PC-9 (cell line): ENCODE data around the gene SERPIND1.

ENCODE experiments used
- CTCF ChIP-seq: fragments of 200-600 bp; sonication (generic); conservative IDR thresholded peaks from 2 replicates; pipeline ENCODE4 v1.6.1; 2017; ENCODE audit warnings: mixed run types, antibody characterized with exemption, mild to moderate bottlenecking, moderate library complexity
- EZH2 ChIP-seq: fragments of 200-600 bp; sonication (generic); IDR thresholded peaks from 2 replicates; pipeline ENCODE4 v1.8.0; 2017; ENCODE audit warnings: antibody characterized with exemption, low read depth

- no peak for TF ChIP-seq CTCF
- no peak for TF ChIP-seq EZH2
Observed at GRCh38 chr22:20798218-20798617, 24.3 kb downstream of the SERPIND1 start.
